Lower lobe of right lung (tissue), 2 donors: ENCODE measurements around the gene GPR146. TPM values are rescaled to one million over a fixed set of nuclear protein-coding genes. Genes with fewer than 3 reads are reported as not detected.

ENCODE experiments used
- ATAC-seq, 2 donors: fragments of 200-7000 bp; cut with Tn5 transposase; one replicate each; pipeline ENCODE4 v1.9.1; 2020 to 2022; ENCODE audit warnings: mild to moderate bottlenecking in 2 of 2, moderate library complexity in 2 of 2
- DNase-seq: peaks from one replicate; pipeline ENCODE4 v3.0.0-alpha.2; 2020
- H3K27ac ChIP-seq: fragments of 200-600 bp; one replicate; pipeline ENCODE4 v1.8.0; 2022
- H3K27me3 ChIP-seq: fragments of 200-600 bp; one replicate; pipeline ENCODE4 v1.8.0; 2022; ENCODE audit warnings: low read depth
- H3K36me3 ChIP-seq: fragments of 200-600 bp; one replicate; pipeline ENCODE4 v1.8.0; 2022; ENCODE audit warnings: mild to moderate bottlenecking
- H3K4me1 ChIP-seq: fragments of 200-600 bp; one replicate; pipeline ENCODE4 v1.8.0; 2022
- H3K4me3 ChIP-seq: fragments of 200-600 bp; one replicate; pipeline ENCODE4 v1.8.0; 2022; ENCODE audit warnings: mild to moderate bottlenecking
- H3K9me3 ChIP-seq: fragments of 200-600 bp; one replicate; pipeline ENCODE4 v1.8.0; 2022
- CTCF ChIP-seq: fragments of 200-600 bp; IDR thresholded peaks from one replicate; pipeline ENCODE4 v1.8.0; 2022; ENCODE audit warnings: antibody characterized with exemption, mild to moderate bottlenecking
- intact Hi-C: fragments of 100-400 bp; cut with DNase I; formaldehyde crosslinking; loops from one replicate; pipeline ENCODE4 v1.11.0; 2022
- total RNA-seq: library from RNA; stranded (reverse); fragmentation: NEBNext Ultra II Directional; extraction: Animal tissue kit (Norgen Biotek cat#: 25700); gene quantifications from one replicate; pipeline ENCODE4 v1.2.1, GENCODE V29; 2021
- donor health status: DM: no; HTN: yes; CAD: no; lungs with severe emphysema.

GPR146 gene
- total RNA-seq, 1 donor from 2014 or later = 44.8 TPM

- H3K9me3 ChIP-seq = no peaks in the 10 kb centered on the region
- H3K4me1 ChIP-seq = no peaks in the 10 kb centered on the region
- intact Hi-C loops = no loop called here
- ATAC-seq (no peak), DNase-seq (no peak)
- TF ChIP-seq CTCF = no peak
- H3K27ac ChIP-seq = no peak overlapping the region
- no peak overlapping the region for H3K4me3 ChIP-seq
- no peaks in the 10 kb centered on the region for H3K27me3 ChIP-seq
- peaks cover 26% of the 10 kb centered on the region for H3K36me3 ChIP-seq
Measured at GRCh38 chr7:1010226-1010625, 34.1 kb upstream of the GPR146 start.

GRCh38 chr7:1011297-1012003, 32.9 kb upstream of the GPR146 start:
- no peaks in the 10 kb centered on the region for H3K9me3 ChIP-seq
- intact Hi-C loops = no loop called here
- ATAC-seq = no peak

GRCh38 chr7:1012004-1012715, 32.2 kb upstream of the GPR146 start:
- no peak for TF ChIP-seq CTCF
- Histone ChIP-seq H3K9me3 (no peaks in the 10 kb centered on the region), H3K4me3 (no peak overlapping the region), H3K36me3 (peaks cover 20% of the 10 kb centered on the region), H3K4me1 (no peaks in the 10 kb centered on the region), H3K27ac (no peak overlapping the region), H3K27me3 (no peaks in the 10 kb centered on the region)
- DNase-seq (no peak), ATAC-seq (peak in 1 of 2 donors; percentile 5)
- intact Hi-C loops = no loop called here

More at GRCh38 chr7:1011297-1012003, 32.9 kb upstream of the GPR146 start:
- no peak for TF ChIP-seq CTCF
- Histone ChIP-seq H3K27ac (no peak overlapping the region), H3K27me3 (no peaks in the 10 kb centered on the region), H3K4me3 (no peak overlapping the region), H3K36me3 (peaks cover 26% of the 10 kb centered on the region), H3K4me1 (no peaks in the 10 kb centered on the region)
- DNase-seq = no peak

GRCh38 chr7:1012716-1013095, 31.6 kb upstream of the GPR146 start:
- H3K4me1 ChIP-seq = no peaks in the 10 kb centered on the region
- H3K27ac ChIP-seq = no peak overlapping the region
- no peak overlapping the region for H3K4me3 ChIP-seq
- H3K9me3 ChIP-seq = no peaks in the 10 kb centered on the region
- DNase-seq = no peak
- ATAC-seq = no peak
- TF ChIP-seq CTCF = no peak
- H3K27me3 ChIP-seq = no peaks in the 10 kb centered on the region
- intact Hi-C loops = no loop called here
- H3K36me3 ChIP-seq = peaks cover 14% of the 10 kb centered on the region

GRCh38 chr7:1013581-1013980, 30.8 kb upstream of the GPR146 start:
- Histone ChIP-seq H3K36me3 (peaks cover 18% of the 10 kb centered on the region), H3K27ac (no peak overlapping the region), H3K9me3 (no peaks in the 10 kb centered on the region), H3K4me1 (no peaks in the 10 kb centered on the region), H3K4me3 (no peak overlapping the region), H3K27me3 (no peaks in the 10 kb centered on the region)
- intact Hi-C loops = no loop called here
- no peak for TF ChIP-seq CTCF
- DNase-seq = no peak
- ATAC-seq = no peak
